OCI-LY1 (cell line): ENCODE results near the gene CDCA3.
"Not testable (repeated sequence)": the region's sequence is repeated elsewhere in the genome, so short reads cannot be mapped to it uniquely, and the experiment has no call there.

Source experiments
- H2AFZ ChIP-seq: fragments of 200-600 bp; sonication (generic), shearing (Covaris generic); 2 replicates; pipeline ENCODE4 v1.6.0; 2014; ENCODE audit warnings: antibody characterized with exemption, mild to moderate bottlenecking, low read length
- H3F3A ChIP-seq: fragments of 200-600 bp; sonication (generic), shearing (Covaris generic); 2 replicates; pipeline ENCODE4 v1.6.0; 2014; ENCODE audit warnings: mild to moderate bottlenecking, antibody characterized with exemption, low read length, moderate library complexity; ENCODE audit not compliant: insufficient read depth
- H3K27ac ChIP-seq: fragments of 200-600 bp; sonication (generic); 2 replicates; pipeline ENCODE4 v1.5.1; 2014; ENCODE audit warnings: low read length, mixed run types, mild to moderate bottlenecking, low read depth; ENCODE audit not compliant: poor library complexity, severe bottlenecking
- H3K27me3 ChIP-seq: fragments of 200-600 bp; sonication (generic); 2 replicates; pipeline ENCODE4 v1.6.0; 2014; ENCODE audit warnings: antibody characterized with exemption, mild to moderate bottlenecking, low read length, moderate library complexity; ENCODE audit not compliant: insufficient read depth
- H3K36me3 ChIP-seq: fragments of 200-600 bp; sonication (generic); 2 replicates; pipeline ENCODE4 v1.6.1; 2014; ENCODE audit warnings: mild to moderate bottlenecking, antibody characterized with exemption, low read length, moderate library complexity, mixed read lengths; ENCODE audit not compliant: insufficient read depth
- H3K4me1 ChIP-seq: fragments of 200-600 bp; sonication (generic); 2 replicates; pipeline ENCODE4 v1.5.1; 2014; ENCODE audit warnings: mild to moderate bottlenecking, low read length, moderate library complexity; ENCODE audit not compliant: insufficient read depth, severe bottlenecking
- H3K4me2 ChIP-seq: fragments of 200-600 bp; sonication (generic), shearing (Covaris generic); 2 replicates; pipeline ENCODE4 v1.6.1; 2014; ENCODE audit warnings: low read length
- H3K4me3 ChIP-seq: fragments of 200-600 bp; sonication (generic); 2 replicates; pipeline ENCODE4 v1.5.1; 2014; ENCODE audit warnings: low read length, low read depth, mild to moderate bottlenecking, mixed read lengths; ENCODE audit not compliant: poor library complexity, severe bottlenecking
- H3K79me2 ChIP-seq: fragments of 200-600 bp; shearing (Covaris generic); 2 replicates; pipeline ENCODE4 v1.6.1; 2016; ENCODE audit warnings: mixed run types, low read length, mixed read lengths; ENCODE audit not compliant: insufficient read depth
- H3K9ac ChIP-seq: fragments of 200-600 bp; sonication (generic), shearing (Covaris generic); 2 replicates; pipeline ENCODE4 v1.6.1; 2014; ENCODE audit warnings: mild to moderate bottlenecking, low read length, mixed read lengths
- H3K9me2 ChIP-seq: fragments of 200-600 bp; sonication (generic), shearing (Covaris generic); 2 replicates; pipeline ENCODE4 v1.6.1; 2014; ENCODE audit warnings: low read depth, mild to moderate bottlenecking, low read length, mixed read lengths
- H3K9me3 ChIP-seq: fragments of 200-600 bp; shearing (Covaris generic); 2 replicates; pipeline ENCODE4 v1.6.1; 2014; ENCODE audit warnings: low read length, mixed read lengths
- H4K20me1 ChIP-seq: fragments of 200-600 bp; sonication (generic), shearing (Covaris generic); 2 replicates; pipeline ENCODE4 v1.6.0; 2016; ENCODE audit warnings: mild to moderate bottlenecking, low read length; ENCODE audit not compliant: insufficient read depth
- EZH2 ChIP-seq: fragments of 200-600 bp; sonication (generic), shearing (Covaris generic); IDR thresholded peaks from 2 replicates; pipeline ENCODE4 v1.8.0; 2017; ENCODE audit warnings: borderline replicate concordance, mixed run types, mild to moderate bottlenecking, antibody characterized with exemption, low read length, moderate library complexity, mixed read lengths
- TF ChIP-seq, protein P1 (sequence below): fragments of 200-600 bp; sonication (generic), shearing (Covaris generic); IDR thresholded peaks from 2 replicates; pipeline ENCODE4 v1.5.1; 2017; ENCODE audit warnings: mild to moderate bottlenecking, antibody characterized with exemption, low read length, moderate library complexity, mixed read lengths

CDCA3 gene

DNA sequence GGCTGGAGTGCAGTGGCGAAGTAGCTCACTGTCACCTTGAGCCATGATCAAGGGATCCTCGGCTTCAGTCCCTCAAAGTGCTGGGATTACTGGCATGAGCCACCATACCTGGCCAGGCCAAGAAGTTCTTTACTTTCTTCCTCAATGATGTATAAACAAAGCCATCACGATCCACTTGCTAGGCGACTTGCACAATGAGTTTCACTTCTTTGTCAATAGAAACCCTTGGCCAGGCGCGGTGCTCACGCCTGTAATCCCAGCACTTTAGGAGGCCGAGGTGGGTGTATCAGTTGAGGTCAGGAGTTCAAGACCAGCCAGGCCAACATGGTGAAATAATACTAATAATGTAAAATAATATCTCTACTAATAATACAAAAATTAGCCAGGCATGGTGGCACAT, 36.4 kb upstream of the CDCA3 start:
- Histone ChIP-seq H3K9ac (no peak overlapping the region), H3K4me3 (no peak overlapping the region), H3K9me2 (no peaks in the 10 kb centered on the region), H3K27me3 (no peaks in the 10 kb centered on the region), H3K79me2 (no peaks in the 10 kb centered on the region), H3K9me3 (no peaks in the 10 kb centered on the region), H3K27ac (no peak overlapping the region), H4K20me1 (no peaks in the 10 kb centered on the region), H3K4me2 (no peak overlapping the region), H3F3A (no peaks in the 10 kb centered on the region), H2AFZ (no peak overlapping the region), H3K36me3 (peaks cover 17% of the 10 kb centered on the region), H3K4me1 (peaks cover 13% of the 10 kb centered on the region)
- no peak for TF ChIP-seq EZH2
- TF ChIP-seq, protein P1, sequence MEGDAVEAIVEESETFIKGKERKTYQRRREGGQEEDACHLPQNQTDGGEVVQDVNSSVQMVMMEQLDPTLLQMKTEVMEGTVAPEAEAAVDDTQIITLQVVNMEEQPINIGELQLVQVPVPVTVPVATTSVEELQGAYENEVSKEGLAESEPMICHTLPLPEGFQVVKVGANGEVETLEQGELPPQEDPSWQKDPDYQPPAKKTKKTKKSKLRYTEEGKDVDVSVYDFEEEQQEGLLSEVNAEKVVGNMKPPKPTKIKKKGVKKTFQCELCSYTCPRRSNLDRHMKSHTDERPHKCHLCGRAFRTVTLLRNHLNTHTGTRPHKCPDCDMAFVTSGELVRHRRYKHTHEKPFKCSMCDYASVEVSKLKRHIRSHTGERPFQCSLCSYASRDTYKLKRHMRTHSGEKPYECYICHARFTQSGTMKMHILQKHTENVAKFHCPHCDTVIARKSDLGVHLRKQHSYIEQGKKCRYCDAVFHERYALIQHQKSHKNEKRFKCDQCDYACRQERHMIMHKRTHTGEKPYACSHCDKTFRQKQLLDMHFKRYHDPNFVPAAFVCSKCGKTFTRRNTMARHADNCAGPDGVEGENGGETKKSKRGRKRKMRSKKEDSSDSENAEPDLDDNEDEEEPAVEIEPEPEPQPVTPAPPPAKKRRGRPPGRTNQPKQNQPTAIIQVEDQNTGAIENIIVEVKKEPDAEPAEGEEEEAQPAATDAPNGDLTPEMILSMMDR = no peak

DNA sequence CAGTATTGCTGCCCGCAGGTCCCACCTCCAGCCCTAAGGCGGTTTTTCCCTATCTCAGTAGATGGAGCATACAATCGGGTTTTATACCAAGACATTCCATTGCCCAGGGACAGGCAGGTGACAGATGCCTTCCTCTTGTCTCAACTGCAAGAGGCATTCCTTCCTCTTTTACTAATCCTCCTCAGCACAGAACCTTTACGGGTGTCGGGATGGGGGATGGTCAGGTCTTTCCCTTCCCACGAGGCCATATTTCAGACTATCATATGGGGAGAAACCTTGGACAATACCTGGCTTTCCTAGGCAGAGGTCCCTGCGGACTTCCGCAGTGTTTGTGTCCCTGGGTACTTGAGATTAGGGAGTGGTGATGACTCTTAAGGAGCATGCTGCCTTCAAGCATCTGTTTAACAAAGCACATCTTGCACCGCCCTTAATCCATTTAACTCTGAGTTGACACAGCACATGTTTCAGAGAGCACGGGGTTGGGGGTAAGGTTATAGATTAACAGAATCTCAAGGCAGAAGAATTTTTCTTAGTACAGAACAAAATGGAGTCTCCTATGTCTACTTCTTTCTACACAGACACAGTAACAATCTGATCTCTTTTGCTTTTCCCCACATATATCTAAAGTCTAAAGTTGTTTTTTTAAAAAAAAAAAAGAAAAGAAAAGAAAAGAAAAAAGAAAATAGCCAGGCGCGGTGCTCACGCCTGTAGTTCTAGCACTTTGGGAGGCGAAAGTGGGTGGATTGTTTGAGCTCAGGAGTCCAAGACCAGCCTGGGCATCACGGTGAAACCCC, 35.3 kb upstream of the CDCA3 start:
- H3K9me3 ChIP-seq, H3K4me3 ChIP-seq, H3K4me2 ChIP-seq, H3F3A ChIP-seq, H3K9ac ChIP-seq, H4K20me1 ChIP-seq, H3K27me3 ChIP-seq, H3K27ac ChIP-seq, H3K4me1 ChIP-seq, H3K9me2 ChIP-seq, H2AFZ ChIP-seq, H3K79me2 ChIP-seq: not testable (repeated sequence)
- peaks cover 17% of the 10 kb centered on the region for H3K36me3 ChIP-seq

DNA sequence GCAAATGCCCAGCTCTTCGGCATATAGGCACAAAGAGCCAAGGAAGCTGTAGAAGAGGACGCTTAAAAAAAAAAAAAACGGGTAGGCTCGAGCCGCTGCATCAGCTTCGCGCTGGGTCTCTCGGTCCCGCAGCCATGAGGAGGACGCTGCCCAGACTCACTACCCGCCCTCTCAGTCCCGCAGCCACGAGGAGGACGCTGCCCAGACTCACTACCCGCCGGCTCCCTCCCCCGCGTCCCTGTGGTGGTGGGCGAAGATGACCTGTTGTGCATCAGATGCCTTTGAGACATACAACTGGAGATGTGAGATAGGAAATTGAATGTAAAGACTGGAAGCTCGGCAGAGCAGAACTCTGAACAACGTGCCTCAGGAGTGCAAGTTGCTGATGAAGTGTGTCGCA, 33.5 kb upstream of the CDCA3 start:
- no peak overlapping the region for H2AFZ ChIP-seq
- H3K4me1 ChIP-seq = no peaks in the 10 kb centered on the region
- no peak overlapping the region for H3K4me2 ChIP-seq
- no peak overlapping the region for H3K4me3 ChIP-seq
- TF ChIP-seq EZH2 = no peak
- TF ChIP-seq, protein P1 = no peak
- H3K36me3 ChIP-seq = peaks cover 17% of the 10 kb centered on the region
- H3K9me2 ChIP-seq = no peaks in the 10 kb centered on the region
- H3K27ac ChIP-seq = no peak overlapping the region
- no peaks in the 10 kb centered on the region for H3F3A ChIP-seq
- H3K27me3 ChIP-seq = no peaks in the 10 kb centered on the region
- no peak overlapping the region for H3K9ac ChIP-seq
- no peaks in the 10 kb centered on the region for H4K20me1 ChIP-seq
- H3K79me2 ChIP-seq = no peaks in the 10 kb centered on the region
- H3K9me3 ChIP-seq = no peaks in the 10 kb centered on the region

DNA sequence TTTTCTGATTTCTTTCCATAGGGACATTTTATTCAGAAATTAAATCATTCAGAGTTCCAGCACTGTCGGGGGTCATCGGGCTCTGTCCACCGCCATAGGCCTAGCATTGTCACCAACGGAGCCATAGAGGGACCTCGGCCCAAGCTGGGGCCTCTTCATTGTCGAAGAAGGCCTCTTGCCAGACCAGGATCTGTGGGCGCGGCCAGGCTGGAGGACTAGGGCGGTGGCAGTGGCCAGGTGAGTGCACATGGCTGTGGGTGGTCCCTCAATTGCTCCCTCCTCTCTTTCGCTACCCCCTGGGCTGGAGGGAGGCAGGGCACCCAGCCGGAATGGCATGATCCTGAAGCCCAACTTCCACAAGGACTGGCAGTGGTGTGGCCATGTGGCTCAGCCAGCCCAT, 32.6 kb upstream of the CDCA3 start:
- Histone ChIP-seq H3K9me2 (no peaks in the 10 kb centered on the region), H3K9ac (no peak overlapping the region), H3K36me3 (peaks cover 17% of the 10 kb centered on the region), H4K20me1 (no peaks in the 10 kb centered on the region), H3K4me2 (no peak overlapping the region), H3K9me3 (no peaks in the 10 kb centered on the region), H3K4me1 (no peaks in the 10 kb centered on the region), H3K4me3 (no peak overlapping the region), H3K27ac (no peak overlapping the region), H2AFZ (no peak overlapping the region), H3K79me2 (no peaks in the 10 kb centered on the region), H3F3A (no peaks in the 10 kb centered on the region), H3K27me3 (no peaks in the 10 kb centered on the region)
- TF ChIP-seq, protein P1 = no peak
- TF ChIP-seq EZH2 = no peak
